A549 (cell line): ENCODE results near the gene SERPINB12. TPM values are rescaled to one million over a fixed set of nuclear protein-coding genes. Genes with fewer than 3 reads are reported as not detected.

Experiments
- ATAC-seq, 2 experiments: fragments of 200-7000 bp in 1 of 2; fragments of >200 bp in 1 of 2; cut with Nextera tagmentation in 1 of 2; cut with Tn5 transposase in 1 of 2; 3 replicates each; pipeline versions ENCODE4 v1.8.0 to v1.9.1; 2018 to 2020; ENCODE audit warnings: mild to moderate bottlenecking in 1 of 2, moderate library complexity in 1 of 2
- CTCF ChIA-PET: fragments of 300-600 bp; sonication (Branson Sonifier 250); formaldehyde crosslinking; extraction: SDS; loops from one replicate; lab custom pipeline; 2021; ENCODE audit warnings: antibody characterized with exemption, inconsistent platforms; lab: Yijun Ruan, JAX
- POLR2A ChIA-PET: fragments of 350-600 bp; formaldehyde crosslinking; extraction: SDS; loops from one replicate; lab custom pipeline; 2021; ENCODE audit warnings: antibody characterized with exemption, inconsistent platforms; lab: Yijun Ruan, JAX
- DNase-seq, 2 experiments: peaks; one replicate each; pipeline versions ENCODE4 v3.0.0 to v3.0.0-alpha.2; 2011 to 2016; ENCODE audit warnings: low read depth in 1 of 2, low spot score in 1 of 2
- FAIRE-seq: peaks from 2 replicates; lab custom pipeline; 2011; peaks lifted over from hg19 to GRCh38; lab: Jason Lieb, UNC
- H3K27ac ChIP-seq, 2 experiments: fragments of >200 bp; sonication (Bioruptor Twin); formaldehyde crosslinking; 3 replicates each; pipeline ENCODE4 v1.5.1; 2016 to 2017
- H3K4me1 ChIP-seq: fragments of >200 bp; sonication (Bioruptor Twin); formaldehyde crosslinking; 3 replicates; pipeline ENCODE4 v1.6.1; 2016
- H3K4me2 ChIP-seq: fragments of >200 bp; sonication (Bioruptor Twin); formaldehyde crosslinking; 3 replicates; pipeline ENCODE4 v1.6.1; 2016
- H3K4me3 ChIP-seq: fragments of >200 bp; sonication (Bioruptor Twin); formaldehyde crosslinking; 3 replicates; pipeline ENCODE4 v1.5.1; 2016
- H3K9me3 ChIP-seq: fragments of >200 bp; sonication (Bioruptor Twin); formaldehyde crosslinking; 3 replicates; pipeline ENCODE4 v1.6.1; 2016
- CBX8 ChIP-seq: fragments of 200-600 bp; sonication (generic); IDR thresholded peaks from 2 replicates; pipeline ENCODE4 v1.6.1; 2016
- CHD4 ChIP-seq: fragments of 200-600 bp; sonication (generic); IDR thresholded peaks from 2 replicates; pipeline ENCODE4 v1.6.1; 2016; ENCODE audit warnings: antibody characterized with exemption, mild to moderate bottlenecking, borderline replicate concordance
- CTCF ChIP-seq: fragments of >200 bp; sonication (Bioruptor Twin); formaldehyde crosslinking; IDR thresholded peaks from 3 replicates; pipeline ENCODE4 v1.5.1; 2016
- EHMT2 ChIP-seq: fragments of 200-600 bp; sonication (generic); IDR thresholded peaks from 2 replicates; pipeline ENCODE4 v1.6.1; 2016; ENCODE audit warnings: antibody characterized with exemption, low read depth, mild to moderate bottlenecking, moderate library complexity
- GATA3 ChIP-seq: IDR thresholded peaks from 2 replicates; pipeline ENCODE4 v1.6.1; 2012; ENCODE audit warnings: borderline replicate concordance
- HEYL ChIP-seq: fragments of 250-450 bp; sonication (Bioruptor Pico); IDR thresholded peaks from 2 replicates; pipeline ENCODE4 v1.8.0; 2021; ENCODE audit warnings: mild to moderate bottlenecking, moderate library complexity
- HOXA7 ChIP-seq: fragments of 250-450 bp; sonication (Bioruptor Pico); IDR thresholded peaks from 2 replicates; pipeline ENCODE4 v1.5.0; 2020; ENCODE audit warnings: mild to moderate bottlenecking, moderate library complexity
- KDM5A ChIP-seq: fragments of 200-600 bp; sonication (generic); IDR thresholded peaks from 2 replicates; pipeline ENCODE4 v1.6.1; 2016; ENCODE audit warnings: antibody characterized with exemption, mild to moderate bottlenecking
- MAFK ChIP-seq: fragments of 450-650 bp; IDR thresholded peaks from 2 replicates; pipeline ENCODE4 v1.6.1; 2014; ENCODE audit not compliant: partially characterized antibody
- NFE2L2 ChIP-seq: fragments of 150-350 bp; conservative IDR thresholded peaks from 2 replicates; pipeline ENCODE4 v1.6.1; 2014; ENCODE audit warnings: low read length
- RAD21 ChIP-seq, 2 experiments: fragments of >200 bp in 1 of 2; sonication (Bioruptor Twin) in 1 of 2; formaldehyde crosslinking in 1 of 2; IDR thresholded peaks in 1 of 2; conservative IDR thresholded peaks in 1 of 2; 2 replicates in 1 of 2; 3 replicates in 1 of 2; pipeline ENCODE4 v1.6.1; 2012 to 2018; ENCODE audit warnings: inconsistent platforms in 1 of 2
- RARB ChIP-seq: fragments of 250-450 bp; sonication (Bioruptor Pico); IDR thresholded peaks from 2 replicates; pipeline ENCODE4 v1.8.0; 2021; ENCODE audit warnings: mild to moderate bottlenecking, moderate library complexity
- RFX5 ChIP-seq: fragments of 450-650 bp; IDR thresholded peaks from 2 replicates; pipeline ENCODE4 v1.7.1; 2014; ENCODE audit warnings: antibody characterized with exemption, mild to moderate bottlenecking, moderate library complexity
- RNF2 ChIP-seq: fragments of 200-600 bp; sonication (generic); IDR thresholded peaks from 2 replicates; pipeline ENCODE4 v1.6.1; 2016; ENCODE audit warnings: low read depth, mild to moderate bottlenecking, antibody characterized with exemption, moderate library complexity, borderline replicate concordance
- SMC3 ChIP-seq: fragments of >200 bp; sonication (Bioruptor Twin); formaldehyde crosslinking; IDR thresholded peaks from 3 replicates; pipeline ENCODE4 v1.6.1; 2018; ENCODE audit warnings: inconsistent platforms
- SREBF2 ChIP-seq: fragments of 450-650 bp; IDR thresholded peaks from 2 replicates; pipeline ENCODE4 v1.6.1; 2014; ENCODE audit warnings: mild to moderate bottlenecking, moderate library complexity
- TFCP2L1 ChIP-seq: fragments of 250-450 bp; sonication (Bioruptor Pico); IDR thresholded peaks from 2 replicates; pipeline ENCODE4 v1.5.0; 2021; ENCODE audit warnings: mild to moderate bottlenecking
- TP53 ChIP-seq: fragments of 250-450 bp; sonication (Bioruptor Pico); IDR thresholded peaks from 2 replicates; pipeline ENCODE4 v1.5.0; 2021; ENCODE audit warnings: mild to moderate bottlenecking, moderate library complexity
- WGBS: methylation state at CpG from one replicate; pipeline ENCODE4 v1.1.6; 2017; ENCODE audit errors: missing lambda C conversion rate; 5-methylcytosine and 5-hydroxymethylcytosine counted together
- polyA plus RNA-seq, 4 experiments: library from polyadenylated mRNA; depleted of rRNA in 3 of 4; stranded (reverse); fragments of >200 nt; fragmentation: RNase III in 1 of 4; extraction: RNeasy Plus Mini Kit Qiagen cat#74134 plus additional on column Dnase treatment in 1 of 4; gene quantifications; 2 replicates in 3 of 4; 3 replicates in 1 of 4; pipeline ENCODE4 v1.2.3, GENCODE V29; 2011 to 2017
- TF ChIP-seq, protein P1 (sequence below): fragments of 150-350 bp; IDR thresholded peaks from 2 replicates; pipeline ENCODE4 v1.6.1; 2014; ENCODE audit warnings: low read depth, mild to moderate bottlenecking, low read length
- TF ChIP-seq, protein P2 (sequence below): fragments of 450-650 bp; IDR thresholded peaks from 2 replicates; pipeline ENCODE4 v1.6.1; 2014; ENCODE audit warnings: antibody characterized with exemption

SERPINB12 gene
- polyA plus RNA-seq, 2 of the 4 experiments (the other 2 are of a cell fraction): not detected

GRCh38 chr18:63603355-63603754 lies 61.2 kb downstream of the SERPINB12 start:
- H3K27ac ChIP-seq: no peak overlapping the region
- FAIRE-seq: no peak

DNA sequence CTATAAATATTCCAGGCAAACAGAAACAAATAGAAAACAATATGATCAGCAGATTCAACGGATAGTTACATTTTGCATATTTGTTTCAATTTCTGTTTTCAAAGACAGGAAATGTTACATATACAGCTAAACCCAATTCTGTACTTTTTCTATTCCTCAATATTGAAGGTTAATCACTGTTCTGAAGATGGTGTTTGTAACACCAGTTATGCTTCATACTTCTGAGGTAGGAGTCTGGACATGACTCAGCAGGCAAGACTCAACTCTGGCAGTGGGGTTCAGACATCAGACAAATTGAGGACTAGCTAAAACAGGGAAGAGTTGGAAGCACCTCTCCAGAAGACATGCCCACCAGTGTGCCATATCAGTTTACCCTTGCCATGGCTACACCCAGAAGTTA lies 61.6 kb downstream of the SERPINB12 start:
- FAIRE-seq (no peak), ATAC-seq (no peak), DNase-seq (no peak)
- POLR2A ChIA-PET: no interaction called here
- H3K4me2 ChIP-seq: no peak overlapping the region
- no peak overlapping the region for H3K4me3 ChIP-seq
- H3K4me1 ChIP-seq: peaks cover 2% of the 10 kb centered on the region; the same call in 1 of the 3 replicates
- H3K9me3 ChIP-seq: no peaks in the 10 kb centered on the region
- TF ChIP-seq, protein P1, sequence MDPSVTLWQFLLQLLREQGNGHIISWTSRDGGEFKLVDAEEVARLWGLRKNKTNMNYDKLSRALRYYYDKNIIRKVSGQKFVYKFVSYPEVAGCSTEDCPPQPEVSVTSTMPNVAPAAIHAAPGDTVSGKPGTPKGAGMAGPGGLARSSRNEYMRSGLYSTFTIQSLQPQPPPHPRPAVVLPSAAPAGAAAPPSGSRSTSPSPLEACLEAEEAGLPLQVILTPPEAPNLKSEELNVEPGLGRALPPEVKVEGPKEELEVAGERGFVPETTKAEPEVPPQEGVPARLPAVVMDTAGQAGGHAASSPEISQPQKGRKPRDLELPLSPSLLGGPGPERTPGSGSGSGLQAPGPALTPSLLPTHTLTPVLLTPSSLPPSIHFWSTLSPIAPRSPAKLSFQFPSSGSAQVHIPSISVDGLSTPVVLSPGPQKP: no peak
- no peak for TF ChIP-seq EHMT2
- TF ChIP-seq, protein P2, sequence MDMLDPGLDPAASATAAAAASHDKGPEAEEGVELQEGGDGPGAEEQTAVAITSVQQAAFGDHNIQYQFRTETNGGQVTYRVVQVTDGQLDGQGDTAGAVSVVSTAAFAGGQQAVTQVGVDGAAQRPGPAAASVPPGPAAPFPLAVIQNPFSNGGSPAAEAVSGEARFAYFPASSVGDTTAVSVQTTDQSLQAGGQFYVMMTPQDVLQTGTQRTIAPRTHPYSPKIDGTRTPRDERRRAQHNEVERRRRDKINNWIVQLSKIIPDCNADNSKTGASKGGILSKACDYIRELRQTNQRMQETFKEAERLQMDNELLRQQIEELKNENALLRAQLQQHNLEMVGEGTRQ: no peak
- no peak for TF ChIP-seq TFCP2L1 (CRISPR knock-in tag)
- no peak for TF ChIP-seq HEYL (CRISPR knock-in tag)
- no peak for TF ChIP-seq HOXA7
- no peak for TF ChIP-seq RNF2
- no peak for TF ChIP-seq TP53 (CRISPR knock-in tag)
- TF ChIP-seq RFX5: no peak
- TF ChIP-seq SMC3: no peak
- TF ChIP-seq SREBF2: no peak
- TF ChIP-seq RARB (CRISPR knock-in tag): no peak
- no peak for TF ChIP-seq NFE2L2
- TF ChIP-seq CBX8: no peak
- TF ChIP-seq GATA3: no peak
- WGBS: 0% methylated on average over 1 of the region's 1 CpG
- CTCF ChIA-PET: interaction anchor here (1.4 kb wide), 1 partner anchor 25 kb away, joined by 4 read pairs; no protein-coding TSS in a partner anchor
- H3K27ac ChIP-seq: no peak overlapping the region

More at GRCh38 chr18:63603355-63603754, 61.2 kb downstream of the SERPINB12 start:
- WGBS: 13% methylated on average over 1 of the region's 1 CpG
- DNase-seq: no peak
- H3K4me1 ChIP-seq: peaks cover 2% of the 10 kb centered on the region; the same call in 1 of the 3 replicates
- ATAC-seq: no peak
- TF ChIP-seq KDM5A: no peak
- TF ChIP-seq RAD21 (conservative IDR thresholded peaks at IDR 0.05 in 1 of 2, IDR thresholded peaks at IDR 0.05 in 1 of 2): no peak
- TF ChIP-seq CTCF: no peak
- TF ChIP-seq CHD4: no peak
- no peak for TF ChIP-seq MAFK
- ChIA-PET CTCF (no interaction called here), POLR2A (no interaction called here)
- H3K4me2 ChIP-seq: no peak overlapping the region
- no peaks in the 10 kb centered on the region for H3K9me3 ChIP-seq
- no peak overlapping the region for H3K4me3 ChIP-seq
